ENCODE measurements around the gene MUC6.

The MUC6 gene

GRCh38 chr11:1072821-1073231 lies 36.3 kb upstream of the MUC6 start:
- no peak for DNase-seq

GRCh38 chr11:1072116-1072820 lies 35.8 kb upstream of the MUC6 start:
- no peak for DNase-seq

- no peak for DNase-seq
Measured at GRCh38 chr11:1071571-1072115, 35.1 kb upstream of the MUC6 start.

- no peak for DNase-seq
Measured at GRCh38 chr11:1070594-1071462, 34.3 kb upstream of the MUC6 start.

GRCh38 chr11:1069740-1070139 lies 33.2 kb upstream of the MUC6 start:
- DNase-seq = no peak

- no peak for DNase-seq
Measured at GRCh38 chr11:1067812-1068496, 31.4 kb upstream of the MUC6 start.

GRCh38 chr11:1064167-1064566 lies 27.6 kb upstream of the MUC6 start:
- no peak for DNase-seq

- no peak for DNase-seq
Measured at GRCh38 chr11:1062075-1062820, 25.7 kb upstream of the MUC6 start.

GRCh38 chr11:1060852-1061616 lies 24.5 kb upstream of the MUC6 start:
- DNase-seq = no peak

- no peak for DNase-seq
Measured at GRCh38 chr11:1060410-1060809, 23.9 kb upstream of the MUC6 start.

GRCh38 chr11:1059759-1060158 lies 23.2 kb upstream of the MUC6 start:
- no peak for DNase-seq

GRCh38 chr11:1057806-1058205 lies 21.3 kb upstream of the MUC6 start:
- DNase-seq = no peak

- DNase-seq = no peak
Measured at GRCh38 chr11:1055990-1056771, 19.7 kb upstream of the MUC6 start.

GRCh38 chr11:1055109-1055703 lies 18.7 kb upstream of the MUC6 start:
- no peak for DNase-seq

- no peak for DNase-seq
Measured at GRCh38 chr11:1054143-1055108, 17.9 kb upstream of the MUC6 start.

- no peak for DNase-seq
Measured at GRCh38 chr11:1053121-1053901, 16.8 kb upstream of the MUC6 start.

- DNase-seq = no peak
Measured at GRCh38 chr11:1052133-1053011, 15.9 kb upstream of the MUC6 start.
